ENCODE results near the gene ZNF687.

Gene ZNF687

DNA sequence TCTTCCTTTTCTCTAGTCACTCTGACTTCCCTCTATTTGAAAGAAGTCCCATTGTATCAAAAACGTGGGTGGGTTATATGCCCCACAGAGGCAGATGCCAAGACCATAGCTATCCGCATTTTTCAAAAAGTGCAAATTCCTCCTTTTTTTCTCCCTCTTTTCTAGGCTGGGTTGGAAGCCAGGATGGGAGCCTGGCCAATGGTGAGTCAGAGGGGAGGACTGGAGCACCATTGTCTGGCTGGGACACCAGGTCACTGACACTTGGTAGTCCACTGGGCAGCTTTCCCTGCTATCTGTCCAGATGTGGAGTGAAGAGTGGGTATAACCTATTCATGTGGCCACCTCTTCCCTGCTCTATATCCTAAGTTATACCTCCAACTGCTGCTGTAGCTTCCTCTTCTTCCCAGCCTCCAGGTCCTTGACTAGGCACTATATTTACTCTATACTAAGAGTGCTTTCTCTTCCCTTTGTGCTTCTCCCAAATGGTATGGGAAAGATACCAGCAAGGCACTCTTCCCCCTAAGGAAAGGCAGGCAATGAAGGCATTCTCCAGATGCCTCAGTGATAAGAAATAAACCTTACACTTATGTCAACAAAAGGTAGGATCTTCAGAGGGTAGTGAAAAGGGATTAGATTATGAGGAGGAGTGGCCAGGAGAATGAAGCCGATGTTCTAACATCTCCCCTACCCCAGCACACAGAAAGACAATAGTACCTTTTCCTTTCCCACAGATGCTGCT lies 32.2 kb downstream of the ZNF687 start:
- DNase-seq, result no peak

DNA sequence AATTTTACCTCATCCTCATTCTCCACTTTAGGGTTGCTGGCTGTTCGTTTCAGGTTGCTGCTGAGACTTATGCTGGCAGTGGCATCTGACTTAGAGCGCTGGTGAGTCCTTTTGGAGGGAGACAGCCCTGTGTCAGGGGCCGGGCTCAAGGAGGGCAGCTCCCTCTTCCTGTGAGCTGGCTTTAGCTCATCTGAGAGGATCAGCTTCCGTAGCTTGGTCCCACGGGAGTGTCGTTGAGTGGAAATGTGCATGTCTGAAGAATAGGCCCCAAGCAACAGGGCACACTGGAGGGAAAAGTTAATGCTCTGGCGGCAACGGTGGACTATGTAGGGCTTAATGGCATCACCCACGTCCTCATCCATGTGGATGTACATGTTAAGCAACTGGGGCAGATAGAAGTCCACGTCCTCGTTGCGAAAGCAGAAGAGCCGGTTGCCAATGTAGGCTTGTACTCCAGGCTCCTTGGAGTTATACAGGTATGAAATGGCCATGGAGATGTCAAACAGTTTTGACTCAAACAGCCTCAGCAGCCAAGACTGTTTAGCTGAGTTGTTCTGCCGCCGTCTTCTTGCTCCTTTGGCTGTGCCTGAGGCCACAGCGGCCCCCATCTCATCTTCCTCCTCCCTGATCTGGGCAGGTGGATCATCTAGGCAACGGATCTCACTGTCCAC lies 33.6 kb downstream of the ZNF687 start:
- DNase-seq, result no peak

DNA sequence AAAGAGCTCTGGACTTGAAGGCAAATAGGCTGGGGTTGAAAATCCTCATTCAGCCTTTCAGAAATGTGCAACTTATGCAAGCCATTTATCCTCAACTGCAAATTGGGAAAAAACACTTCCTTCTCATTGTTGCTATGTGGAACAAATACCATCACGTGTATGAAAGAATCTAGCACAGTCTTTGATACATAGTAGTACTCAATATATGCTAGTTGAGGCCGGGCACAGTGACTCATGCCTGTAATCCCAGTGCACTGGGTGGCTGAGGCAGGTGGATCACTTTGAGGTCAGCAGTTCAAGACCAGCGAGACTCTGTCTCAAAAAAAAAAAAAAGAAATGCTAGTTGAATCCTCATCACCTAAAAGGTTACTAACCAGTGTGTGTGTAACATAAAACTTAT lies 36.9 kb downstream of the ZNF687 start:
- DNase-seq, result no peak

DNA sequence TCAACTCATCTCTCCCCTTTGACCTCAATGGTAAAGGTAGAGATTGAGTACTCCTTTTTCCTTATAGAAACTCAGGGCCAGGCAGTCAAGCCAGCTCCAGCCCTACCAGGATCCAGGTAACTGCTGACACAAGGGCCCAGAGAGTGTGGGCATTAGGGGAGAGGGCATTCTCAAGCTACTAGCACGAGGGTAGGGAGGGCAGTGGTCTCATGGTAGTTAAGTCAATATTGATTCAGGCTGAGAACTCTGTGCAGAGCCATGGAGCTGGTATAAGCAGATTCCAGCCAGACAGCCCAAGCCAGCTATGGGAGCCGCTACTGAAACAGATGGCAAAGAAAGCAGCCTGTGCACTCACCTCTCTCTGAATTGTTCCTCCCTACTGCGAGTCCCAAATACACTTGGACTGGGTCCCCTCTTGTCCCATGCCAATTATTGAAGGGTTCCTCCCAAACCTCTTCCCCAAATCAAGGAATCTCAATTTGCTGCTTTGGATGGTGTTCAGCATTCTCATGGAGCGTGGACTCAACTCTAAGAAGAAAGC lies 42.4 kb downstream of the ZNF687 start:
- DNase-seq, result no peak

DNA sequence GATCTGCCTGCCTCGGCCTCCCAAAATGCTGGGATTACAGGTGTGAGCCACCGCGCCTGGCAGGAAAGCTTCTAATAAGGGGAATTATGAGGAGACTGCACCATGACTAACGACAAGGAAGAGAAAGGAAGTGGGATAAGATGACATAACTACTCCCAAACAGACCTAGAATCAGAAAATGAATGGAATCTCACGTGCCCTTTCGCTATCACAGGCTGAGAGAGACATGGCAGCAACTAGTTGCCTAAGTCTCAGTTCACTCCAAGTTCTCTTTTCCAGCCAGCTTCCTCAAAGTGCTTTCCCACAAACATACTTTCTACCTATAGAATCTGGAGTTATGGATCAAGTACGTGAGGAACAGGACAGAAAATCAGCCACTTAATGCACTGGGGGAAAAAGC lies 43.1 kb downstream of the ZNF687 start:
- no peak for DNase-seq

DNA sequence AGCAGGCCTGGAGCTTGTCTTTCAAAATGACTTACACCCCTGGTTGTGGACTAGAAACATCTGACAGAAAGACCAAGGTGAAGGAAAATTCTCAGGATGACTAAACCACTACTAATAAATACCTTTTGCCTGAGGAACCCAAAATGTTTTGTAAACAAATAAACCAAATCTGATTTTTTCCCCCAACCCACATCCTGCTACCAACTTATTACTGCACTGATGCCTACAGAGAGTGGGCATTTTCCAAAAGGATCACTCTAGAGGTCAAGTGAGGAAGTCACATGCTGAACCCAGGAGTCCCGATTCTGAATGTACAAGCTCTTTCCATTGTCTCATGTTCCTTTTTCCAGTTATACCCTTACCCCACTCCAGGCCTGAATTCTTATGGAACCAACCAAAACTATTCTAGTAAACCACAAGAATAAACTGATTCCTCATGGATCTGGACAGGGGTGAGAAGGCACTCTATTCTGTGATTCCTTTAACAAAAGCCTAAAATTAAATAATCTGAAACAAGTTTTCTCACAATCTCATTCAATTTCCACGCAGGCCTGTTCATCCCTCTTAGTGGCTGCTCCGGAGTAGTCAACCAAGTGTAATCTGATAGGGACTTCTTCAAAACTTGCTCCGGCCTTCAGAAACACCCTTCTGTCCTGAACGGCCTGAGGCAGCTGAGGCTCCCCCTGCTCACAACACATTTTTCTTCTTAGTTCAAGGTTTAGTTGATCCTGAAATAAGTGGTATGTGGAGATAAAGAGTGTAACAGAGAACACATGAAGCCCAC lies 43.7 kb downstream of the ZNF687 start:
- DNase-seq, result no peak

DNA sequence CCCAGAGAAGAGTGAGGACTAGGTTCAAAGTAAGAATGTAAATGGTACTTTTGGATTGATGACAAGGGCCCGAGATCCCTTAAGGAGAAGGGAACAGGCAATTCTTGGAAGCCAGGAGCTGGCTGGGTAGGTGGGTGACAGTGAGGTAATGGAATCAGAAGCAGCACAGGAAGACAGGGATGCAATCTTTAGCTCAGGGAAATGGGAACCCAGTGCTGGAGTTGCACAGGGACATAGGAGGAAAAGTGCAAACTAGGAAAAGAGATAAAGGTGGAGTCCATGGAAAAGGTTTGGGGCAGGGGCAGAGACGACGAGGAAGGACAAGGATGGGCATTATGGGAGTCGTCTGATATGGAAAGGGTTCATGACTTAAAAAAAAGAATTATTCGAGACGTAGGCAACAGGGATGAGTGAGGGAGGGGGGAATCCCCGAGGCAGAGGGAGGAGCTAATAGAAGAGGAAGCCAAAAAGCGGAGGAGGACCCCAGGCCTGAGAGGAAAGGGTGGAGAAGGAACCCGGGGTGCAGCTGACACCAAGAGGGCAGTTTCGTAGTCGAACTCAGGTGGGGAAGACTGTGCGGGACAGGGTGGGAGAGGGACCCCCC lies 44.6 kb downstream of the ZNF687 start:
- DNase-seq, result peak; percentile 12

DNA sequence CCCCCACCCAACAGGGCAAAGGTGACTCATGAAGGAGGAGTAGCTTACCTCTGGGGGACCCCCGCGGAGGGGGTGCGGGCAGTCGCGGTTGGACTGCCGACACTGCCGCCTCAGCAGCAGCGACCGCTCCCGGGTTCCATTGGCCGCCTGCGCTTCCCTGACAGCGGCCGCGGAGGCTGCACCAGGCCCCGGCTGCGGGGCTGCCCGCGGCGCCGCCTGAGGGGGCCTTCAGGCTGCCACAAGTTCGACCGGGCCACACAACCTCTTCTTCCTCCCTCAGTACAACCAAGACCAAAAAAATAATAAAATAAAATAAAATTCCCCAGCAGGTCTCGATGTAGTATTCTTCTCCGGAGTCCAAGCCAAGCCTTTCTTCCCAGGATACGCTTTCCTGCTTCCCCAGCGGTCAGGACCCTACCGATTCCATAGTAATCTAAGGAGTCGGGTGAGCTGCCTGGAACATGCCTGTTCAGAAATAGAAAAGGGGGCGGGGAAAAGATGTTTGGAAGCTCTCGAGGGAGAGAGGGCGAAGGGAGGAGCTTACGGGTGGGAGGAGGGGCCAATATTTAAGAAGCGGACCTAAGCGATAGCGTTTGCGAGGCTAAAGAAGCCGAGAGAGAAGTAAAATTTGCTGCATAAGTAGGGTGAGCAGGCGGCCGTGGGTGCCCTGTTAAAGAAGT lies 45.3 kb downstream of the ZNF687 start, which contains the start of gene PI4KB:
TSS of gene PI4KB (minus strand) at position 194 of the 680 bp plus-strand sequence. CDS start 10,935 bp downstream, outside the sequence.
- DNase-seq, result peak; percentile 98

DNA sequence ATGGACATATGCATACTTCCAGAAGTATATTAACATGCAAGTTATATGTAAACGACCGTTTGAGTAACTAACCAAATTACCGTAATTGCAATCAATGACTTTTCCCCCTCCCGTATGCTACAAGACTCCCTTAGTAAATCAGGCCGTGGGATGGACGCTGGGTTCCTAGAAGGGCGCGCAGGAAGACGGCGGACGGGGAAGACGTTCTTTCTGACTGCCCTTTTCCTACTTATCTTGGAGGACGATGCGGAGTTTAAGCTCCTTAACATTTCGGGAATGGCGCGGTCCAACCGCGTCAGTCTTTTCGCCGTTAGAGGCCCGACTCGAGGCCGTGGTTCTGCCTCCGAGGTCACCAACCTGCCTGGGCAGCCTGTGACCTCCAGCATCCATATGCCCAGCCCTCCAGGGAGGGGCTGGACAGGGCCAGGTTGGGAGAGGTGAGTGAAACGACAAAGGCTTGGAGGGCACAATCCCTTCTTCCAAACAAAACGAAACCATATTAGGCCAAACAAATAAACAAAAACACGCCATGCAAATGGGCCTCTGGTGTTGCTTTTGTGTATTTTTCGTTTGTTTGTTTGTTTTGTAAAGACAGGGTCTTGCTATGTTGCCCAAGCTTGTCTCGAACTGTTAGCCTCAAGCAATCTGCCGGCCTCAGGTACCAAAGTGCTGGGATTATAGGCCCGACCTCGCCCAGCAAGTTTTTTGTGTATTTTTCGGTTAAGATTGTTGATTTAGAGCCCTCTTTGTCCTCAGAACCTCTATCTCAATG lies 46.0 kb downstream of the ZNF687 start:
- DNase-seq, result no peak

DNA sequence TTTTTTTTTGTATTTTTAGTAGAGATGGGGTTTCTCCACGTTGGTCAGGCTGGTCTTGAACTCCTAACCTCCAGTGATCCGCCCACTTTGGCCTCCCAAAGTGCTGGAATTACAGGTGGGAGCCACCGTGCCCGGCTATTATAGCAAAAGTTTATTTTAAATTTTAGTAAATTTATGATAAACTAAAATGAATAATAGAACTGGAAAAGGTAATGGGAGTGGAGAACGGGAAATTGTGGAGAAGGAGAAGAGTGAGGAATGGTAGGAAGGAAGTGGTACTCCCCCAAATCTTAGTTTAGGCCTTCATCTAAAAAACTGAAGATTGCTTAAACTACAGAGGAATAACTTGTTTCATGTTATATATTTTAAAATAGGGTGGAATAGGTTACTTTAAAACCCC lies 52.7 kb downstream of the ZNF687 start:
- DNase-seq, result no peak

DNA sequence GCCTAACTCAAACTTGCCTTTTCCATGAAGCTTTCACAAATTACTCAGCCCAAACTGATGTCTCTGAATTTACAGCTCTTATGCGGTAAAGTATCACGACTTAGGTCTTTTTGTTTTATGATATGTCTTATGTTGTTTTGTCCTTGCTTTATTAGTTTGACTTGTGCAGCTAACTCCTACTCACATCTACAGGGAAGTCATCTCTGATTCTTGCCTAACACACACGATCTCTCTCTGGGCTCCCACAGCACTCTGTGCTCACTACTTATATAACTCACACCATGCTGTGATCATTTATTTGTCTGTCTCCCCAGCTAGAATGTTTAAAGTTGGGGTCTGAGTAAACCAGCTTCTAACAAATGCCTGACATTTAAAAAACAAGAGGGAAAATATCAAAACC lies 54.5 kb downstream of the ZNF687 start:
- DNase-seq, result no peak

DNA sequence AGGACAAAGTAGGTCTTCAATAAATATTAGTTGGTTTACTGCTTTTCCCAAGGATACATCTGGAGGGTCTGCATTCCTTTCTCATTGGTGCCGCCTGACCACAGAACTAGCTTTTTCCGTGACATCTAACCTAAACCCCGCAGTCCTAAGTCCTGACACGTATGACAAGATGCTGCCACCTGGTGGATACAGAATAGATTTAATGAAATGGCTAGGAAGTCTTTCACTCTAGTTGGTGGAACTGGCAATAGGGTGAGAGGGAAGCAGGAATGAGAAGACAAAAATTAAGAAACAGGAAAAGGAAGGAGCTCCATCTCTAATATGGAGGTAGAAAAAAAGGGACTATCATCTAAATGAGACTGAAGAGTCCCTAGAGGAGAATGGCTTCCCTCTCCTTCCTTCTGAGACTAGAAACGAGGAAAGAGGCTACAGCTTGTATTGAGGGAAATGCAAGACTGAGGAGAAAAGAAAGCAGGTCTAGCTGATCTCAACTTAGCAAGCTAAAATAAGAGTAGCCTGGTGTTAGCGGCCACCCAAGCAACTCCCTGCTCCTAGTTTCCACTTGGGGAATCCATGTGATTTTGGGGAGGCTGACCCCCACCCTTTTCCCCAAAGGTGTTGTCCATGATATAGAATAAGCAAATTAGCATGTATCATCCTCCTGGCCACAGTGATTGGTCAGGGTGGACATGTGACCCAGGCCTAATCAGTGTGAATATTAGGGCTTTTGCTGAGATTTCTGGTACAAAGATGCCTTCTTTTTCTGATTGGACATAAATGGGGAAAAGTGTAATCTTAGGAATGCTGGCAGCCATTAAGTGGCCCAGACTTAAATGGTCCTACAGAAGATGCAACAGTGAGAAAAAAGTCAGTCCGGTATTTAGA lies 59.0 kb downstream of the ZNF687 start:
- peak; percentile 71 for DNase-seq

All from NCI-H1436 (cell line).